IPS DF 6.9 (cell line): ENCODE measurements around the gene PSMB2.
A peak's percentile ranks its signal among the peaks of the same experiment; 100 is the strongest.
"Not testable (repeated sequence)": the region's sequence is repeated elsewhere in the genome, so short reads cannot be mapped to it uniquely, and the experiment has no call there.

Source experiments
- DNase-seq: peaks from one replicate; pipeline ENCODE4 v3.0.0-alpha.2; 2013; ENCODE audit warnings: low read depth, low spot score
- H3K27ac ChIP-seq: one replicate; pipeline ENCODE4 v1.5.1; 2013; ENCODE audit warnings: low read length, control low read depth
- H3K27me3 ChIP-seq: 2 replicates; pipeline ENCODE4 v1.6.1; 2013; ENCODE audit warnings: mild to moderate bottlenecking, low read length; ENCODE audit not compliant: control insufficient read depth, insufficient read depth
- H3K36me3 ChIP-seq: 2 replicates; pipeline ENCODE4 v1.6.1; 2013; ENCODE audit warnings: low read length; ENCODE audit not compliant: control insufficient read depth, insufficient read depth
- H3K4me1 ChIP-seq: 2 replicates; pipeline ENCODE4 v1.6.1; 2013; ENCODE audit warnings: low read length; ENCODE audit not compliant: control insufficient read depth, insufficient read depth
- H3K4me3 ChIP-seq: 2 replicates; pipeline ENCODE4 v1.5.1; 2013; ENCODE audit warnings: mild to moderate bottlenecking, low read length
- H3K9me3 ChIP-seq: 2 replicates; pipeline ENCODE4 v1.6.1; 2013; ENCODE audit warnings: low read length, inconsistent platforms; ENCODE audit not compliant: control insufficient read depth, insufficient read depth
- WGBS: extraction: QIAGEN DNeasy Blood & Tissue Kit; methylation state at CpG from one replicate; pipeline ENCODE4 v1.1.7; 2013; ENCODE audit warnings: mixed read lengths, missing lambda C conversion rate; ENCODE audit not compliant: insufficient read length, insufficient coverage; 5-methylcytosine and 5-hydroxymethylcytosine counted together

Gene PSMB2

DNA sequence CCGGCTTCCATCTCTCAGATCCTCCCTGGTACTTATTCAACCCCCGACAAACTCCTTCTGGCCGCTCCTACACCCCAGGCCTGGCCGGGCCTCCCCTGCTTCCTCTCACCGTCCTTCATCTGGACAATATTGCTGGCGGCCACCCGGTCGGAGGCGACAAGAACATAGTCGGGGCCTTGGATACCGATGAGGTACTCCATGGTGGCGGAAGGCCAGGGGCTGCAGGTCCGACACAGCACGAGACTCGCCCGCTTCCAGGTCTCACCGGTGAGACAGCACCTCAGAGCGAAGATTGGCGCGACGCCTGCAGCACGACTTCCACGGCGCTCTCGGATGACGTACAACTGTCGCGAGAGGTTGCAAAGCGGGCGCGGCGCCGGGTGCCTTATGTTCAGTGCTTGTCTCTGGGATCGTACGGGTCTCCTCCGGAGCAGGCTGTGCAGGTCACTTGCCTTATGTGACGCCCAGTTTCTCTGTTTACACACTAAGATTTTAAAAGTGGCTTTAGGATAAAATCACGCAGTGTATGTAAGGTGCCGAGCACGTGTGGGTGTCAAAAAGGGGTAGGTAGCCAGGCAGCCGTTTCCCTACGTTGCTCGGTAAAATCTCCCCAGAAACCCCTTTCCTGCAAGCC lies at the start of gene PSMB2:
Gene PSMB2, minus strand, starts transcription at position 294 of the 634 bp plus-strand sequence. Its CDS starts 94 bp downstream, at position 200.
- no peaks in the 10 kb centered on the region for H3K9me3 ChIP-seq
- no peaks in the 10 kb centered on the region for H3K36me3 ChIP-seq
- H3K27me3 ChIP-seq = no peaks in the 10 kb centered on the region
- DNase-seq = peak; percentile 97
- H3K4me1 ChIP-seq = no peaks in the 10 kb centered on the region
- WGBS = no CpG with 5 or more reads among the region's 43 CpGs
- peak within 1 kb of the TSS; percentile 86 for H3K4me3 ChIP-seq
- no peak within 1 kb of the TSS for H3K27ac ChIP-seq

DNA sequence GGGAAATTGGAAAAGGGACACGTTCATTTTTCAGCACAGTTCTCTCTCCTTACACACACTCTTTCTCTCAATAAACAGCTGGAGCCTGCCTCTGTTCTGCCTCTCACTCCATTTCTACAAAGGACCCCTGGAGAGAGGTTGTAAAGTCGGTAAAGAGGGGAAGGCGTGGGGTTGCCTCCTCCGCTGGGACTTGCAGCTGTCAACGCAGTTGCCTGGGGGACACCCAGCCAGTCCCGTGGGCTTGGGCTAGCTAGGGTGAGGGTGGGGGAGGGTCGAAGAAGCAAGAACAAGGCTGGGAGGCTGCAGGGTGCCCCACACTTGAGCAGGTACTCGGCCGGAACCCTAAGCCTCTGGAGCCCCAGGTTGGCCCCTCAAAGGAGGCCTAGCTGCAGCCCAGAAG lies 49.8 kb upstream of the PSMB2 start:
- no peak for DNase-seq
- Histone ChIP-seq H3K4me1 (0 out of 2 replicates have a peak, but pooled peaks cover 4% of the 10 kb centered on the region), H3K36me3 (no peaks in the 10 kb centered on the region), H3K4me3 (no peak overlapping the region), H3K27ac (no peak overlapping the region), H3K27me3 (no peaks in the 10 kb centered on the region), H3K9me3 (no peaks in the 10 kb centered on the region)
- no CpG with 5 or more reads among the region's 9 CpGs for WGBS

DNA sequence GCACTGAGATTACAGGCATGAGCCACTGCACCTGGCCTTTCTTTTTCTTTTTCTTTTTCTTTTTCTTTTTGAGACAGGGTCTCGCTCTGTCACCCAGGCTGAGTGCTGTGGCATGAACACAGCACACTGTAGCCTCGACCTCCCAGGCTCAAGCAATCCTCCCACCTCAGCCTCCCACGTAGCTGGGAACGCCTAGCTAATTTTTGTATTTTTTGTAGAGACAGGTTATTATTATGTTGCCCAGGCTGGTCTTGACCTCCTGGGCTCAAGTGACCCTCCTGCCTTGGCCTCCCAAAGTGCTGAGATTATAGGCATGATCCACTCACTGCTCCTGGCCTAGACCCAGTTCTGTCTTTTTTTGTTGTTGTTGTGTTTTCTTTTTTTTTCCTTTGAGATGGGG lies 48.8 kb upstream of the PSMB2 start:
- H3K27ac ChIP-seq, H3K4me3 ChIP-seq, DNase-seq, H3K36me3 ChIP-seq, H3K4me1 ChIP-seq, H3K27me3 ChIP-seq, H3K9me3 ChIP-seq: not testable (repeated sequence)
- WGBS = no CpG with 5 or more reads among the region's 4 CpGs

DNA sequence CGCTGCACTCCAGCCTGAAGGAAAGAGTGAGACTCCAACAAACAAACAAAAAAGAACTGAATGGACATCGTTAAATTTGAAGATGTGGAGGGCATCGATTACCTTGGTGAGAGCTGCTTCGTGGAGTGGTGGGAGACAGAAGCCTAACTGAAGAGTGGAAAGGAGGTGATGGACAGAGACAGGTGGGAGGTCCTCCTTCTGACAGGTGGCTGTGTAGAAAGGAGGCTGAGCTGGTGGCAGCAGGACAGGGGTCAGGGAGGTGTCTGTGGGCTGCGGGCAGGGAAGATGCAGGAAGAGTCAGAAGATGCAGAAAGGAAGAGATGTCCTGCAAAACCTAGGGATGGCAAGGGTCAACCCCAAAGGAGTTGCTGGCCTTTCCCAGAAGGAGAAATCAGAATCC lies 46.8 kb upstream of the PSMB2 start:
- 0 out of 2 replicates have a peak, but pooled peaks cover 4% of the 10 kb centered on the region for H3K4me1 ChIP-seq
- no CpG with 5 or more reads among the region's 5 CpGs for WGBS
- H3K9me3 ChIP-seq = no peaks in the 10 kb centered on the region
- DNase-seq = no peak
- H3K27me3 ChIP-seq = no peaks in the 10 kb centered on the region
- H3K4me3 ChIP-seq = no peak overlapping the region
- H3K36me3 ChIP-seq = no peaks in the 10 kb centered on the region
- H3K27ac ChIP-seq = no peak overlapping the region

- Histone ChIP-seq H3K27me3 (no peaks in the 10 kb centered on the region), H3K9me3 (no peaks in the 10 kb centered on the region), H3K4me3 (no peak overlapping the region), H3K36me3 (no peaks in the 10 kb centered on the region), H3K27ac (no peak overlapping the region), H3K4me1 (no peaks in the 10 kb centered on the region)
- DNase-seq = no peak
- 100% methylated on average over 3 of the region's 5 CpGs for WGBS
These were observed 41.7 kb upstream of the PSMB2 start for GRCh38 chr1:35683012-35683411.

GRCh38 chr1:35680271-35680670 lies 38.9 kb upstream of the PSMB2 start:
- Histone ChIP-seq H3K27ac (no peak overlapping the region), H3K36me3 (no peaks in the 10 kb centered on the region), H3K27me3 (no peaks in the 10 kb centered on the region), H3K4me1 (no peaks in the 10 kb centered on the region), H3K4me3 (no peak overlapping the region), H3K9me3 (no peaks in the 10 kb centered on the region)
- WGBS = no CpG with 5 or more reads among the region's 3 CpGs
- no peak for DNase-seq

DNA sequence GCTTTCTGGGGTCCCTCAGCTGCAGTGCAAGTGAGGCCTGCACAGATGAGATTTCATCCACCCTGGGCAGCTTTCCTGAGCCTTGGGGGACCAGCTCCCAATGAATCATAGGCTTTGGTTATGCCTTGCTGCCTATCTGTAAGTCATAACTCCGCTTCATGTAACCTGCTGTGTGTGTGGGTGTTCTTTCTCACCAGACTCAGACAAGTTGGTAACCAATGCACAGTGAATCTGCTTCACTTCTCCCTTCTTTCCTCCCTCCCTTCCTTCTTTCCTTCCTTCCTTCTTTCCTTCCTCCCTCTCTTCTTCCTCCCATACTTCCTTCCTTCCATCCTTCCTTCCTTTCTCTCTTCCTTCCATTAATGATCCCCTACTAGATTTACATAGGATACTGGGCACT lies 34.4 kb upstream of the PSMB2 start:
- no peaks in the 10 kb centered on the region for H3K27me3 ChIP-seq

GRCh38 chr1:35674111-35674510 lies 32.8 kb upstream of the PSMB2 start:
- DNase-seq = no peak
- no peak overlapping the region for H3K4me3 ChIP-seq
- H3K27ac ChIP-seq = no peak overlapping the region
- no peaks in the 10 kb centered on the region for H3K4me1 ChIP-seq
- H3K27me3 ChIP-seq = no peaks in the 10 kb centered on the region
- H3K36me3 ChIP-seq = no peaks in the 10 kb centered on the region
- H3K9me3 ChIP-seq = no peaks in the 10 kb centered on the region
- WGBS = no CpG with 5 or more reads among the region's 5 CpGs

More for the DNA sequence above, 34.4 kb upstream of the PSMB2 start:
- Histone ChIP-seq H3K4me1 (no peaks in the 10 kb centered on the region), H3K9me3 (no peaks in the 10 kb centered on the region), H3K4me3 (no peak overlapping the region), H3K36me3 (no peaks in the 10 kb centered on the region), H3K27ac (no peak overlapping the region)
- WGBS = no CpG with 5 or more reads among the region's 1 CpG
- no peak for DNase-seq

- Histone ChIP-seq H3K4me1 (no peaks in the 10 kb centered on the region), H3K27me3 (no peaks in the 10 kb centered on the region), H3K27ac (no peak overlapping the region), H3K36me3 (no peaks in the 10 kb centered on the region), H3K9me3 (no peaks in the 10 kb centered on the region), H3K4me3 (no peak overlapping the region)
- DNase-seq = no peak
- WGBS = no CpG with 5 or more reads among the region's 6 CpGs
These were observed 30.8 kb upstream of the PSMB2 start for GRCh38 chr1:35672116-35672515.

- WGBS = no CpG with 5 or more reads among the region's 5 CpGs
- Histone ChIP-seq H3K4me1 (no peaks in the 10 kb centered on the region), H3K27ac (no peak overlapping the region), H3K27me3 (no peaks in the 10 kb centered on the region), H3K4me3 (no peak overlapping the region), H3K9me3 (no peaks in the 10 kb centered on the region), H3K36me3 (no peaks in the 10 kb centered on the region)
- DNase-seq = no peak
These were observed 27.2 kb upstream of the PSMB2 start for GRCh38 chr1:35668506-35668905.

- Histone ChIP-seq H3K4me3 (no peak overlapping the region; the same call in 1 of the 2 replicates), H3K9me3 (no peaks in the 10 kb centered on the region), H3K27me3 (no peaks in the 10 kb centered on the region), H3K4me1 (no peaks in the 10 kb centered on the region), H3K27ac (no peak overlapping the region), H3K36me3 (no peaks in the 10 kb centered on the region)
- no CpG with 5 or more reads among the region's 1 CpG for WGBS
- no peak for DNase-seq
These were observed 25.6 kb upstream of the PSMB2 start for GRCh38 chr1:35666916-35667315.
